B cell (primary cell): ENCODE results near the gene ANKRD66. TPM values are rescaled to one million over a fixed set of nuclear protein-coding genes. Genes with fewer than 3 reads are reported as not detected.
"Not testable (repeated sequence)": the region's sequence is repeated elsewhere in the genome, so short reads cannot be mapped to it uniquely, and the experiment has no call there.

ENCODE experiments used
- ATAC-seq: fragments of 200-7000 bp; cut with Tn5 transposase; one replicate; pipeline ENCODE4 v1.10.0; 2021; ENCODE audit warnings: low read depth, mild to moderate bottlenecking, moderate number of reproducible peaks, moderate library complexity
- CTCF ChIA-PET: fragments of 350-600 bp; sonication (Branson Sonifier 250); formaldehyde crosslinking; loops from one replicate; lab custom pipeline; 2021; ENCODE audit warnings: antibody characterized with exemption, inconsistent platforms; lab: Charles Lee
- POLR2A ChIA-PET: fragments of 350-600 bp; sonication (Branson Sonifier 250); formaldehyde crosslinking; loops from one replicate; lab custom pipeline; 2021; ENCODE audit warnings: antibody characterized with exemption; lab: Charles Lee
- DNase-seq: peaks from one replicate; pipeline ENCODE4 v3.0.0; 2013
- H2AFZ ChIP-seq: 2 replicates; pipeline ENCODE4 v1.6.1; 2012; ENCODE audit warnings: mild to moderate bottlenecking, low read depth, low read length; ENCODE audit not compliant: insufficient read depth, poor library complexity, severe bottlenecking
- H3K27ac ChIP-seq, 2 donors: 1 replicate in 1 of 2; 2 replicates in 1 of 2; pipeline ENCODE4 v1.5.1; 2012 to 2013; ENCODE audit warnings: low read length in 2 of 2, mild to moderate bottlenecking in 2 of 2, moderate library complexity in 1 of 2
- H3K27me3 ChIP-seq, 4 experiments: fragments of 200-600 bp in 1 of 4; sonication (generic) in 1 of 4; replicated peaks in 1 of 4; 1 replicate in 2 of 4; 2 replicates in 2 of 4; pipeline versions ENCODE4 v1.6.1 to v1.7.0; 2013 to 2016; ENCODE audit warnings: low read length in 3 of 4, mild to moderate bottlenecking in 2 of 4, mixed read lengths in 1 of 4, moderate library complexity in 1 of 4; ENCODE audit not compliant: insufficient read depth in 4 of 4, control insufficient read depth in 3 of 4; ENCODE audit errors: control extremely low read depth in 1 of 4
- H3K36me3 ChIP-seq, 2 experiments: replicated peaks in 1 of 2; 1 replicate in 1 of 2; 2 replicates in 1 of 2; pipeline versions ENCODE4 v1.6.1 to v1.7.1; 2013; ENCODE audit warnings: low read length in 1 of 2; ENCODE audit not compliant: insufficient read depth in 2 of 2, control insufficient read depth in 1 of 2; ENCODE audit errors: control extremely low read depth in 1 of 2, extremely low read depth in 1 of 2
- H3K4me1 ChIP-seq, 2 donors: fragments of 200-600 bp in 1 of 2; sonication (generic) in 1 of 2; 1 replicate in 1 of 2; 2 replicates in 1 of 2; pipeline versions ENCODE4 v1.5.1 to v1.6.1; 2013 to 2017; ENCODE audit warnings: low read length in 2 of 2; ENCODE audit not compliant: control insufficient read depth in 2 of 2, insufficient read depth in 2 of 2
- H3K4me2 ChIP-seq: replicated peaks from 2 replicates; pipeline ENCODE3; 2012; ENCODE audit warnings: mild to moderate bottlenecking, low read depth, low read length; ENCODE audit not compliant: poor library complexity, severe bottlenecking
- H3K4me3 ChIP-seq, 5 experiments: fragments of 200-600 bp in 1 of 5; sonication (generic) in 1 of 5; 1 replicate in 3 of 5; 2 replicates in 2 of 5; pipeline versions ENCODE4 v1.5.1 to v1.7.0; 2011 to 2016; ENCODE audit warnings: low read length in 4 of 5, mild to moderate bottlenecking in 4 of 5, low read depth in 2 of 5, control low read depth in 1 of 5, moderate library complexity in 1 of 5; ENCODE audit not compliant: insufficient read depth in 1 of 5; ENCODE audit errors: control extremely low read depth in 1 of 5, extremely low read depth in 1 of 5
- H3K79me2 ChIP-seq: fragments of 200-600 bp; sonication (generic); one replicate; pipeline ENCODE4 v1.6.0; 2016; ENCODE audit warnings: low read length; ENCODE audit not compliant: control insufficient read depth, insufficient read depth
- H3K9ac ChIP-seq: fragments of 200-600 bp; sonication (generic); 2 replicates; pipeline ENCODE4 v1.6.1; 2017; ENCODE audit warnings: mild to moderate bottlenecking, low read length, moderate library complexity
- H3K9me3 ChIP-seq, 3 donors: one replicate each; pipeline versions ENCODE4 v1.6.1 to v1.7.1; 2013; ENCODE audit warnings: low read length in 2 of 3; ENCODE audit not compliant: control insufficient read depth in 2 of 3, insufficient read depth in 1 of 3; ENCODE audit errors: control extremely low read depth in 1 of 3
- H4K20me1 ChIP-seq: 2 replicates; pipeline ENCODE4 v1.6.0; 2012; ENCODE audit warnings: mild to moderate bottlenecking, low read length; ENCODE audit not compliant: insufficient read depth, control insufficient read depth, poor library complexity, severe bottlenecking
- H3K27ac Mint-ChIP-seq: one replicate; pipeline ENCODE4 v1.8.0; 2021; ENCODE audit warnings: mixed read lengths
- H3K27me3 Mint-ChIP-seq: one replicate; pipeline ENCODE4 v1.8.0; 2021; ENCODE audit warnings: mixed read lengths
- H3K4me1 Mint-ChIP-seq: one replicate; pipeline ENCODE4 v1.8.0; 2021; ENCODE audit warnings: mixed read lengths
- H3K4me3 Mint-ChIP-seq: one replicate; pipeline ENCODE4 v1.8.0; 2021; ENCODE audit warnings: mixed read lengths
- H3K9me3 Mint-ChIP-seq: one replicate; pipeline ENCODE4 v1.8.0; 2022; ENCODE audit warnings: mixed read lengths; ENCODE audit not compliant: insufficient read depth
- EZH2 ChIP-seq: IDR thresholded peaks from 2 replicates; pipeline ENCODE4 v1.6.1; 2012; ENCODE audit warnings: borderline replicate concordance, low read depth, mild to moderate bottlenecking, moderate library complexity, low read length; ENCODE audit not compliant: insufficient read depth, poor library complexity, severe bottlenecking
- WGBS: methylation state at CpG from one replicate; pipeline ENCODE4 v1.1.5; 2013; ENCODE audit warnings: missing lambda C conversion rate; ENCODE audit not compliant: insufficient coverage; 5-methylcytosine and 5-hydroxymethylcytosine counted together
- intact Hi-C: fragments of 100-400 bp; cut with micrococcal nuclease; formaldehyde crosslinking; loops from one replicate; pipeline ENCODE4 v1.10.0; 2022
- polyA plus RNA-seq: library from polyadenylated mRNA; depleted of rRNA; stranded (reverse); fragments of >200 nt; gene quantifications from 2 replicates; pipeline ENCODE4 v1.2.3, GENCODE V29; 2012
- total RNA-seq, 2 donors: library from RNA; stranded (reverse); fragments of 120-200 nt in 1 of 2; gene quantifications; 1 replicate in 1 of 2; 2 replicates in 1 of 2; pipeline versions ENCODE4 v1.2.3 to v1.2.4, GENCODE V29; 2013 to 2022
- TF ChIP-seq, protein P1 (sequence below): fragments of 200-600 bp; IDR thresholded peaks from one replicate; pipeline ENCODE4 v1.8.0; 2022; ENCODE audit warnings: antibody characterized with exemption, mild to moderate bottlenecking

ANKRD66 gene
- total and polyA plus RNA-seq, 2 donors (not counting 1 experiment from before 2014, with no cell fraction given), result not detected

DNA sequence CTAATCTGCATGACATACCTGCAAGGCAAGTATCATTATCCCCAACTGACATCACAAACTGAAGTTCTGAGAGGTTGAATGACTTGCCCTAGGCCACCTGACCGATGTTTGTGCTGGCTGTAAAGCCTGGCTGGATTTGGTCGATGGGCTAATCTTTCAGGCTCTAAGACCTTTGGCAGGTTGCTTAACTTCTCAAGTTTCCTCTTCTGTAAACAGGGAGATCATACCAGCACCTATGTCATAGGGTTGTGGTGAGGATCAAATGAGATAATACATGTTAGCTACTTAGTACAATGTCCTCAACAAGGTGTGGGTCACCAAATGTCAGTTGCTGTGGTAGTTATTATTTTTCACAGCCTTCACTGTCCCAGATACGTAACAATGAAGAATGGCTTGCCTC, 14.2 kb downstream of the ANKRD66 start:
- ATAC-seq, result no peak
- no peak overlapping the region for H3K4me3 Mint-ChIP-seq
- H3K4me2 ChIP-seq, result no peak overlapping the region
- no peaks in the 10 kb centered on the region for H3K36me3 ChIP-seq
- no peak overlapping the region for H3K4me3 ChIP-seq
- ChIA-PET POLR2A (no interaction called here), CTCF (no interaction called here)
- WGBS, result 100% methylated on average over 2 of the region's 3 CpGs
- H3K9ac ChIP-seq, result no peak overlapping the region
- intact Hi-C loops, result no loop called here
- H3K4me1 ChIP-seq, result no peaks in the 10 kb centered on the region
- peaks cover 4% of the 10 kb centered on the region for H3K27me3 Mint-ChIP-seq
- no peaks in the 10 kb centered on the region for H3K4me1 Mint-ChIP-seq
- no peaks in the 10 kb centered on the region for H3K9me3 Mint-ChIP-seq
- H4K20me1 ChIP-seq, result no peaks in the 10 kb centered on the region
- TF ChIP-seq, protein P1, sequence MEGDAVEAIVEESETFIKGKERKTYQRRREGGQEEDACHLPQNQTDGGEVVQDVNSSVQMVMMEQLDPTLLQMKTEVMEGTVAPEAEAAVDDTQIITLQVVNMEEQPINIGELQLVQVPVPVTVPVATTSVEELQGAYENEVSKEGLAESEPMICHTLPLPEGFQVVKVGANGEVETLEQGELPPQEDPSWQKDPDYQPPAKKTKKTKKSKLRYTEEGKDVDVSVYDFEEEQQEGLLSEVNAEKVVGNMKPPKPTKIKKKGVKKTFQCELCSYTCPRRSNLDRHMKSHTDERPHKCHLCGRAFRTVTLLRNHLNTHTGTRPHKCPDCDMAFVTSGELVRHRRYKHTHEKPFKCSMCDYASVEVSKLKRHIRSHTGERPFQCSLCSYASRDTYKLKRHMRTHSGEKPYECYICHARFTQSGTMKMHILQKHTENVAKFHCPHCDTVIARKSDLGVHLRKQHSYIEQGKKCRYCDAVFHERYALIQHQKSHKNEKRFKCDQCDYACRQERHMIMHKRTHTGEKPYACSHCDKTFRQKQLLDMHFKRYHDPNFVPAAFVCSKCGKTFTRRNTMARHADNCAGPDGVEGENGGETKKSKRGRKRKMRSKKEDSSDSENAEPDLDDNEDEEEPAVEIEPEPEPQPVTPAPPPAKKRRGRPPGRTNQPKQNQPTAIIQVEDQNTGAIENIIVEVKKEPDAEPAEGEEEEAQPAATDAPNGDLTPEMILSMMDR, result no peak
- TF ChIP-seq EZH2, result no peak
- H2AFZ ChIP-seq, result no peak overlapping the region
- no peaks in the 10 kb centered on the region for H3K9me3 ChIP-seq
- H3K27me3 ChIP-seq, result peaks cover 0 to 4% (median 2%) of the 10 kb centered on the region in 4 experiments
- no peak overlapping the region for H3K27ac Mint-ChIP-seq
- DNase-seq, result no peak
- no peaks in the 10 kb centered on the region for H3K79me2 ChIP-seq
- H3K27ac ChIP-seq, result no peak overlapping the region

DNA sequence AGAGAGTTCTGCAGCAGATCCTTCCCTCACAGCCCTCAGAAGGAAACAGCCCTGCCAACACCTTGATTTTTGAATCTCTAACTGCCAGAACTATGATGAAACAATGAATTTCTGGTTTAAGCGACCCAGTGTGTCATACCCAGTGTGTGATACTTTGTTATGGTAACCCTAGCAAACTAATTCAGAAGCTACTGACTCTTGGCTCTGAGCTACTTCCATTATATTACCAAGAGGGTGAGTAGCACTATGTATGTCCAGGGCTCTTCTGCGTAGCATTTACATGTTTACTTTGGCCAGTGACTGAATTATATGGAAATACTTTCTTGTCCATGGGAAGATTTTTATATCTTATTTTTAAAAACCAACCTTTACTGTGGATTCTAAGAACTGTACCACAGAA, 16.7 kb downstream of the ANKRD66 start:
- Mint-ChIP-seq H3K27ac (no peak overlapping the region), H3K27me3 (peaks cover 4% of the 10 kb centered on the region), H3K4me1 (no peaks in the 10 kb centered on the region), H3K9me3 (no peaks in the 10 kb centered on the region), H3K4me3 (no peak overlapping the region)
- TF ChIP-seq EZH2, result no peak
- TF ChIP-seq, protein P1, result no peak
- Histone ChIP-seq H3K27ac (no peak overlapping the region), H3K9ac (no peak overlapping the region), H3K4me3 (no peak overlapping the region), H3K4me1 (no peaks in the 10 kb centered on the region), H4K20me1 (no peaks in the 10 kb centered on the region), H2AFZ (no peak overlapping the region), H3K9me3 (no peaks in the 10 kb centered on the region), H3K4me2 (no peak overlapping the region), H3K36me3 (no peaks in the 10 kb centered on the region), H3K79me2 (no peaks in the 10 kb centered on the region), H3K27me3 (peaks cover 0 to 4% (median 1%) of the 10 kb centered on the region in 4 experiments)
- no CpG with 5 or more reads among the region's 2 CpGs for WGBS
- ATAC-seq, result no peak
- CTCF ChIA-PET, result no interaction called here
- intact Hi-C loops, result no loop called here
- DNase-seq, result no peak
- POLR2A ChIA-PET, result no interaction called here

DNA sequence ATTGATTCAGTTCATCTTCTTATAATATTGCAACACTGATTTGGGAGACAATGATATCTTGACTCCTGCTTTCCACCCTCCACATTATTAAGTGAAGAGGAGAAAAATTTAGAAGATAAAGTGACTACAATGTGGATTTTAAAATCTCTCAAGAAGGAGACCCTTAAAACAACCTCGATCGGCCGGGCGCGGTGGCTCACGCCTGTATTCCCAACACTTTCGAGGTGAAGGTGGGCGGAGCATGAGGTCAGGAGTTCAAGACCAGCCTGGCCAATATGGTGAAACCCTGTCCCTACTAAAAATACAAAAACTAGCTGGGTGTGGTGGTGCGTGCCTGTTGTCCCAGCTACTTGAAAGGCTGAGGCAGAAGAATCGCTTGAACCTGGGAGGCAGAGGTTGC, 17.5 kb downstream of the ANKRD66 start:
- POLR2A ChIA-PET, H3K4me3 Mint-ChIP-seq, H3K4me3 ChIP-seq, H3K4me2 ChIP-seq, H3K27ac ChIP-seq, CTCF ChIA-PET, intact Hi-C loops, H3K9me3 ChIP-seq, H3K36me3 ChIP-seq, DNase-seq, H3K79me2 ChIP-seq, H2AFZ ChIP-seq, H3K4me1 Mint-ChIP-seq, H3K27me3 Mint-ChIP-seq, ATAC-seq, H3K9me3 Mint-ChIP-seq, H3K27me3 ChIP-seq, H3K27ac Mint-ChIP-seq, H3K9ac ChIP-seq, H4K20me1 ChIP-seq, H3K4me1 ChIP-seq: not testable (repeated sequence)
- WGBS, result no CpG with 5 or more reads among the region's 10 CpGs
